K562 (cell line): Measurements from ENCODE around the gene SGPL1. TPM values are rescaled to one million over a fixed set of nuclear protein-coding genes. Genes with fewer than 3 reads are reported as not detected.

Experiments
- ATAC-seq: fragments of 200-7000 bp; cut with Tn5 transposase; 3 replicates; pipeline ENCODE4 v1.9.1; 2020; ENCODE audit warnings: moderate library complexity
- BruUV-seq: library from RNA; stranded (reverse); fragments of 400-500 nt; replicated peaks from 2 replicates; lab custom pipeline; 2021; lab: Mats Ljungman, UMichigan
- CTCF ChIA-PET: fragments of 300-600 bp; formaldehyde crosslinking; extraction: SDS; loops from one replicate; lab custom pipeline; 2021; ENCODE audit warnings: low intra/inter-chr PET ratio; lab: Yijun Ruan, JAX
- POLR2A ChIA-PET: fragments of 300-600, 350-650 bp; sonication (Branson Sonifier 250); formaldehyde crosslinking; extraction: SDS; loops from one replicate; lab custom pipeline; 2021; ENCODE audit warnings: antibody characterized with exemption, inconsistent platforms; lab: Yijun Ruan, JAX
- DNase-seq, 4 experiments: peaks; one replicate each; pipeline versions ENCODE4 v3.0.0 to v3.0.0-alpha.2; 2011 to 2018; ENCODE audit warnings: low spot score in 3 of 4, mixed read lengths in 3 of 4; ENCODE audit errors: extremely low read depth in 1 of 4
- FAIRE-seq: peaks from 2 replicates; lab custom pipeline; 2011; peaks lifted over from hg19 to GRCh38; lab: Jason Lieb, UNC
- H2AFZ ChIP-seq: 2 replicates; pipeline ENCODE4 v1.6.0; 2011; ENCODE audit warnings: low read depth, low read length, control low read depth, inconsistent platforms
- H3K27ac ChIP-seq: fragments of 200-600 bp; 3 replicates; pipeline ENCODE4 v1.8.0; 2011; ENCODE audit warnings: low read depth, mild to moderate bottlenecking, control low read depth, inconsistent platforms, low read length, moderate library complexity, mixed read lengths; ENCODE audit errors: extremely low read depth
- H3K27me3 ChIP-seq, 2 experiments: fragments of 300-600 bp in 1 of 2; 2 replicates in 1 of 2; 3 replicates in 1 of 2; pipeline versions ENCODE4 v1.6.0 to v1.8.0; 2011; ENCODE audit warnings: inconsistent platforms in 2 of 2, low read length in 2 of 2, mild to moderate bottlenecking in 1 of 2, mixed read lengths in 1 of 2, moderate library complexity in 1 of 2; ENCODE audit not compliant: control insufficient read depth in 2 of 2, insufficient read depth in 2 of 2
- H3K36me3 ChIP-seq: fragments of 300-600 bp; 3 replicates; pipeline ENCODE4 v1.8.0; 2011; ENCODE audit warnings: mild to moderate bottlenecking, low read length, inconsistent platforms; ENCODE audit not compliant: control insufficient read depth, insufficient read depth
- H3K4me1 ChIP-seq, 2 experiments: fragments of 200-600 bp in 1 of 2; replicated peaks in 1 of 2; 2 replicates in 1 of 2; 3 replicates in 1 of 2; pipeline versions ENCODE4 v1.5.1 to v1.8.0; 2011; ENCODE audit warnings: inconsistent platforms in 2 of 2, low read length in 2 of 2, mild to moderate bottlenecking in 1 of 2, mixed read lengths in 1 of 2, moderate library complexity in 1 of 2; ENCODE audit not compliant: control insufficient read depth in 2 of 2, insufficient read depth in 2 of 2
- H3K4me2 ChIP-seq: 2 replicates; pipeline ENCODE4 v1.6.1; 2011; ENCODE audit warnings: low read length, control low read depth, inconsistent platforms, mixed read lengths; ENCODE audit not compliant: insufficient read depth
- H3K4me3 ChIP-seq: fragments of 200-600 bp; sonication (generic), shearing (Covaris generic); 2 replicates; pipeline ENCODE4 v1.5.1; 2016; ENCODE audit warnings: control low read depth, inconsistent platforms
- H3K79me2 ChIP-seq: fragments of 200-600 bp; 3 replicates; pipeline ENCODE4 v1.8.0; 2011; ENCODE audit warnings: low read length, inconsistent platforms; ENCODE audit not compliant: control insufficient read depth, insufficient read depth
- H3K9ac ChIP-seq, 2 experiments: 2 replicates each; pipeline versions ENCODE4 v1.6.0 to v1.6.1; 2011; ENCODE audit warnings: low read depth in 2 of 2, low read length in 2 of 2, control low read depth in 1 of 2, inconsistent platforms in 1 of 2, mild to moderate bottlenecking in 1 of 2, mixed read lengths in 1 of 2; ENCODE audit not compliant: insufficient read depth in 1 of 2
- H3K9me1 ChIP-seq: one replicate; pipeline ENCODE4 v1.6.0; 2011; ENCODE audit warnings: inconsistent platforms, mild to moderate bottlenecking, low read length, moderate library complexity; ENCODE audit not compliant: control insufficient read depth, insufficient read depth
- H3K9me3 ChIP-seq: replicated peaks from 2 replicates; pipeline ENCODE4 v1.5.1; 2011; ENCODE audit warnings: low read depth, low read length, inconsistent platforms; ENCODE audit not compliant: control insufficient read depth, insufficient read depth
- H4K20me1 ChIP-seq: replicated peaks from 2 replicates; pipeline ENCODE4 v1.6.1; 2011; ENCODE audit warnings: low read length, inconsistent platforms, mixed read lengths; ENCODE audit not compliant: control insufficient read depth, insufficient read depth
- C11orf30 ChIP-seq: fragments of 450-650 bp; IDR thresholded peaks from 2 replicates; pipeline ENCODE4 v1.6.1; 2016; ENCODE audit warnings: low read depth, mild to moderate bottlenecking
- FOSL1 ChIP-seq: fragments of 200-800 bp; sonication (Bioruptor generic); conservative IDR thresholded peaks from 2 replicates; pipeline ENCODE4 v1.6.1; 2016; ENCODE audit warnings: missing genetic modification characterization, missing compliant biosample characterization
- MAFF ChIP-seq: IDR thresholded peaks from 2 replicates; pipeline ENCODE4 v1.6.1; 2012; ENCODE audit warnings: low read length, improper control_type of control experiment
- MAFG ChIP-seq: fragments of 450-650 bp; conservative IDR thresholded peaks from 2 replicates; pipeline ENCODE4 v1.6.1; 2016; ENCODE audit warnings: missing genetic modification characterization, missing compliant biosample characterization
- MAFK ChIP-seq: IDR thresholded peaks from 2 replicates; pipeline ENCODE4 v1.6.1; 2011; ENCODE audit warnings: low read length, improper control_type of control experiment
- NFE2 ChIP-seq: IDR thresholded peaks from 2 replicates; pipeline ENCODE4 v1.6.1; 2014; ENCODE audit warnings: antibody characterized with exemption, low read depth
- SPI1 ChIP-seq: IDR thresholded peaks from 2 replicates; pipeline ENCODE4 v1.6.1; 2011; ENCODE audit warnings: low read depth, low read length, control low read depth, borderline replicate concordance
- TCF7L2 ChIP-seq: fragments of 150-350 bp; IDR thresholded peaks from 2 replicates; pipeline ENCODE4 v1.6.1; 2016; ENCODE audit warnings: low read depth, mild to moderate bottlenecking, low read length, moderate library complexity
- TSC22D4 ChIP-seq: fragments of 450-650 bp; IDR thresholded peaks from 2 replicates; pipeline ENCODE4 v1.6.1; 2016; ENCODE audit warnings: missing genetic modification characterization, missing biosample characterization, control low read depth
- ZNF316 ChIP-seq: fragments of 450-650 bp; IDR thresholded peaks from 2 replicates; pipeline ENCODE4 v1.6.1; 2016
- ZNF41 ChIP-seq: fragments of 250-450 bp; sonication (Bioruptor Pico); conservative IDR thresholded peaks from 2 replicates; pipeline ENCODE4 v1.4.0; 2020; ENCODE audit warnings: mild to moderate bottlenecking
- WGBS: fragments of 100-300 bp; shearing (Covaris generic); methylation state at CpG from one replicate; pipeline ENCODE4 v1.1.6; 2016; ENCODE audit warnings: low coverage, mixed read lengths; ENCODE audit not compliant: insufficient coverage; ENCODE audit errors: missing lambda C conversion rate; 5-methylcytosine and 5-hydroxymethylcytosine counted together
- in situ Hi-C: fragments of 300-500 bp; cut with MboI; formaldehyde crosslinking; loops from 4 replicates; pipeline ENCODE4 v1.15.0; 2018; ENCODE audit warnings: inconsistent platforms, mixed read lengths
- intact Hi-C: fragments of 100-400 bp; cut with micrococcal nuclease; formaldehyde crosslinking; loops from 2 replicates; pipeline ENCODE4 v1.14.2; 2022
- polyA plus RNA-seq, 8 experiments: library from polyadenylated mRNA; depleted of rRNA in 4 of 8; stranded (reverse) in 5 of 8; unstranded in 3 of 8; fragments of >200 nt; fragmentation: Nextera tagmentation in 2 of 8; fragmentation: Illumina TruSeq in 1 of 8; extraction: Ambion mirVana in 2 of 8; extraction: Trizol in 1 of 8; gene quantifications; 2 replicates each; pipeline versions ENCODE4 v1.2.1 to v1.2.3, GENCODE V29; 2011 to 2014; ENCODE audit warnings: inconsistent platforms in 1 of 8, missing spikeins in 1 of 8
- total RNA-seq, 7 experiments: library from RNA; depleted of rRNA in 6 of 7; stranded (reverse); fragments of >200 nt in 6 of 7; fragmentation: Illumina TruSeq in 2 of 7; extraction: Trizol in 2 of 7; gene quantifications; 2 replicates each; pipeline versions ENCODE4 v1.2.1 to v1.2.3, GENCODE V29; 2011 to 2021; ENCODE audit warnings: low replicate concordance in 1 of 7
- TF ChIP-seq, protein P1 (sequence below): fragments of 450-650 bp; formaldehyde crosslinking; IDR thresholded peaks from 2 replicates; pipeline ENCODE4 v1.4.0; 2022; ENCODE audit warnings: missing genetic modification characterization
- TF ChIP-seq, protein P2 (sequence below): fragments of 450-650 bp; formaldehyde crosslinking; conservative IDR thresholded peaks from 2 replicates; pipeline ENCODE4 v1.4.0; 2022; ENCODE audit warnings: mild to moderate bottlenecking, missing genetic modification characterization

The SGPL1 gene
- total and polyA plus RNA-seq, 9 of the 15 experiments (the other 6 are each of a cell fraction or from before 2014, with no cell fraction given), result 6.0 to 18.0 (median 8.7) TPM

DNA sequence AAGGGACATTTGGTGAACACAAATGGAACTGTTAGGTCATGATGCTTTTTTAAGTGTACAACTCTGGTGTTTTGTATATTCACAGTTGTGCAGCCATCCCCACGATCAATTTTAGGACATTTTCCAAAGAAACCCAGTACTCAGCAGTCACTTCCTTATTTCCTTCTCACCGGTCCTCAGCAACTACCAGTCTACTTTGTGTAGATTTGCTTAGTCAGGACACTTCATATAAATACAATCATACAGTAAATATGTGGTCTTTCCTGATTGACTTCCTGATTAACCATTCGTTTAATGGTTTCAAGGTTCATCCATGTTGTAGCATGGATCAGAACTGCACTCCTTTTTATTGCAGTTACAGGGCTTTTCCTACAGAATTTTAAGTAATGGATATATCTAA, 14.4 kb downstream of the SGPL1 start:
- Histone ChIP-seq H4K20me1 (no peaks in the 10 kb centered on the region), H2AFZ (no peak overlapping the region; the same call in 1 of the 2 replicates), H3K79me2 (no peaks in the 10 kb centered on the region), H3K4me2 (no peak overlapping the region), H3K9ac (no peak overlapping the region), H3K4me1 (peaks cover 0 to 33% of the 10 kb centered on the region in 2 experiments; a peak in 3 of 5 replicates), H3K36me3 (no peaks in the 10 kb centered on the region), H3K9me3 (no peaks in the 10 kb centered on the region), H3K27me3 (no peaks in the 10 kb centered on the region), H3K4me3 (no peak overlapping the region), H3K9me1 (no peaks in the 10 kb centered on the region), H3K27ac (no peak overlapping the region)
- no peak for ATAC-seq
- no peak for FAIRE-seq
- ChIA-PET CTCF (no interaction called here), POLR2A (interaction anchor here (1.2 kb wide), 1 partner anchor 61 kb away, joined by 3 read pairs; no protein-coding TSS in a partner anchor)
- TF ChIP-seq SPI1, result peak; percentile 93
- TF ChIP-seq MAFG (tag), result peak; percentile 65
- 0 out of 2 replicates have a peak, but pooled peaks have one; percentile 17 for TF ChIP-seq FOSL1 (tag)
- TF ChIP-seq MAFK, result peak; percentile 60; the same call in 1 of the 2 replicates
- TF ChIP-seq MAFF, result peak; percentile 67; the same call in 1 of the 2 replicates
- TF ChIP-seq, protein P1, sequence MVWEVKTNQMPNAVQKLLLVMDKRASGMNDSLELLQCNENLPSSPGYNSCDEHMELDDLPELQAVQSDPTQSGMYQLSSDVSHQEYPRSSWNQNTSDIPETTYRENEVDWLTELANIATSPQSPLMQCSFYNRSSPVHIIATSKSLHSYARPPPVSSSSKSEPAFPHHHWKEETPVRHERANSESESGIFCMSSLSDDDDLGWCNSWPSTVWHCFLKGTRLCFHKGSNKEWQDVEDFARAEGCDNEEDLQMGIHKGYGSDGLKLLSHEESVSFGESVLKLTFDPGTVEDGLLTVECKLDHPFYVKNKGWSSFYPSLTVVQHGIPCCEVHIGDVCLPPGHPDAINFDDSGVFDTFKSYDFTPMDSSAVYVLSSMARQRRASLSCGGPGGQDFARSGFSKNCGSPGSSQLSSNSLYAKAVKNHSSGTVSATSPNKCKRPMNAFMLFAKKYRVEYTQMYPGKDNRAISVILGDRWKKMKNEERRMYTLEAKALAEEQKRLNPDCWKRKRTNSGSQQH (CRISPR knock-in tag), result no peak
- TF ChIP-seq ZNF41 (CRISPR knock-in tag), result 0 out of 2 replicates have a peak, but pooled peaks have one; percentile 17
- peak; percentile 74 for TF ChIP-seq NFE2
- peak; percentile 79 for TF ChIP-seq C11orf30
- TF ChIP-seq, protein P2, sequence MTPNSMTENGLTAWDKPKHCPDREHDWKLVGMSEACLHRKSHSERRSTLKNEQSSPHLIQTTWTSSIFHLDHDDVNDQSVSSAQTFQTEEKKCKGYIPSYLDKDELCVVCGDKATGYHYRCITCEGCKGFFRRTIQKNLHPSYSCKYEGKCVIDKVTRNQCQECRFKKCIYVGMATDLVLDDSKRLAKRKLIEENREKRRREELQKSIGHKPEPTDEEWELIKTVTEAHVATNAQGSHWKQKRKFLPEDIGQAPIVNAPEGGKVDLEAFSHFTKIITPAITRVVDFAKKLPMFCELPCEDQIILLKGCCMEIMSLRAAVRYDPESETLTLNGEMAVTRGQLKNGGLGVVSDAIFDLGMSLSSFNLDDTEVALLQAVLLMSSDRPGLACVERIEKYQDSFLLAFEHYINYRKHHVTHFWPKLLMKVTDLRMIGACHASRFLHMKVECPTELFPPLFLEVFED (CRISPR knock-in tag), result no peak
- TF ChIP-seq TSC22D4, result no peak
- TF ChIP-seq ZNF316, result peak; percentile 76
- no peak for TF ChIP-seq TCF7L2
- in situ Hi-C loops (no loop called here), intact Hi-C loops (no loop called here)
- BruUV-seq, result no TSS peak
- WGBS, result 7% methylated on average over 3 of the region's 3 CpGs
- no peak for DNase-seq
